Fibroblast of mammary gland (primary cell): ENCODE measurements around the gene TMEM81.

Source experiments
- DNase-seq: peaks from one replicate; pipeline ENCODE4 v3.0.0-alpha.2; 2010; ENCODE audit warnings: low read depth
- H3K4me3 ChIP-seq: 2 replicates; pipeline ENCODE4 v1.5.1; 2011; ENCODE audit warnings: low read depth, mild to moderate bottlenecking, low read length, moderate library complexity; ENCODE audit not compliant: control insufficient read depth
- CTCF ChIP-seq: conservative IDR thresholded peaks from 2 replicates; pipeline ENCODE4 v1.5.1; 2011; ENCODE audit warnings: low read depth, low read length, inconsistent platforms; ENCODE audit not compliant: control insufficient read depth, insufficient read depth

The TMEM81 gene

GRCh38 chr1:205121660-205122488, 37.6 kb upstream of the TMEM81 start, which contains the start of gene RBBP5:
TSS of gene RBBP5 (minus strand) at chr1:205121978. CDS start at chr1:205121873, 105 bp downstream.
- peak; percentile 78 for TF ChIP-seq CTCF
- DNase-seq = peak; percentile 98
- peak within 1 kb of the TSS; percentile 97 for H3K4me3 ChIP-seq

- no peak for DNase-seq
- no peak overlapping the region for H3K4me3 ChIP-seq
- no peak for TF ChIP-seq CTCF
These were observed 34.5 kb upstream of the TMEM81 start for GRCh38 chr1:205118752-205119151.

GRCh38 chr1:205111354-205111753, 27.1 kb upstream of the TMEM81 start:
- no peak for TF ChIP-seq CTCF
- DNase-seq = no peak
- H3K4me3 ChIP-seq = no peak overlapping the region

- no peak overlapping the region for H3K4me3 ChIP-seq
- DNase-seq = no peak
- no peak for TF ChIP-seq CTCF
These were observed 25.5 kb upstream of the TMEM81 start for GRCh38 chr1:205109711-205110110.

GRCh38 chr1:205109269-205109668, 25.0 kb upstream of the TMEM81 start:
- DNase-seq = no peak
- TF ChIP-seq CTCF = no peak
- no peak overlapping the region for H3K4me3 ChIP-seq

- TF ChIP-seq CTCF = no peak
- H3K4me3 ChIP-seq = no peak overlapping the region
- DNase-seq = no peak
These were observed 24.2 kb upstream of the TMEM81 start for GRCh38 chr1:205108464-205108863.
